Suprapubic skin (tissue), 4 donors: Measurements from ENCODE around the gene ELMO1.

Source experiments
- POLR2A ChIP-seq, 2 donors: fragments of 450-650 bp; IDR thresholded peaks; one replicate each; pipeline ENCODE4 v1.6.1; 2017; ENCODE audit warnings: antibody characterized with exemption in 2 of 2, mild to moderate bottlenecking in 2 of 2, moderate library complexity in 2 of 2
- POLR2AphosphoS5 ChIP-seq, 3 donors: sonication (generic); formaldehyde crosslinking; IDR thresholded peaks; one replicate each; pipeline ENCODE4 v1.6.1; 2017; ENCODE audit warnings: antibody characterized with exemption in 3 of 3
- TF ChIP-seq, protein P1 (sequence below), 2 donors: fragments of 200-600 bp in 1 of 2; fragments of 450-650 bp in 1 of 2; sonication (generic) in 1 of 2; IDR thresholded peaks; one replicate each; pipeline ENCODE4 v1.5.1; 2016 to 2019; ENCODE audit warnings: antibody characterized with exemption in 2 of 2, mild to moderate bottlenecking in 1 of 2, moderate library complexity in 1 of 2

DNA sequence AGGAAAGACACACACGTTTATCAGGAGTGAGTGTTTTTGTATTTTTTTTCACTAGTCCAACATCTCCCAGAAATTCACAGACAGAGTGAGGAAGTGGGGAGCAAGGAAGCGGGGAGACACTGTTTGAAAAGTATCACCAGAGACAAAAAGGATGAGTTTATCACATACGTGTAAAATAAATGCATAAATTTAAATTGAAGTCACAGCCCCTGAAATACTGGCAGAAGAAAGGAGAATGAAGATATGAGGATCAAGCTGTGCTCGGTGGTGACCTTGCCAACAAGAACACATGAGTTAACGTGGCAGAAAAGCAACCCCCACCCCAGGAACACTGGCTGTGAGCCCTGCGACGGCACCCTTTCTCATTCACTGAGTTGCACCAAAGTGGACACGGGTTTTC, 407.2 kb downstream of the ELMO1 start:
- TF ChIP-seq POLR2A (IDR thresholded peaks at IDR 0.05) (no peak), POLR2AphosphoS5 (IDR thresholded peaks at IDR 0.05) (no peak)
- TF ChIP-seq, protein P1, sequence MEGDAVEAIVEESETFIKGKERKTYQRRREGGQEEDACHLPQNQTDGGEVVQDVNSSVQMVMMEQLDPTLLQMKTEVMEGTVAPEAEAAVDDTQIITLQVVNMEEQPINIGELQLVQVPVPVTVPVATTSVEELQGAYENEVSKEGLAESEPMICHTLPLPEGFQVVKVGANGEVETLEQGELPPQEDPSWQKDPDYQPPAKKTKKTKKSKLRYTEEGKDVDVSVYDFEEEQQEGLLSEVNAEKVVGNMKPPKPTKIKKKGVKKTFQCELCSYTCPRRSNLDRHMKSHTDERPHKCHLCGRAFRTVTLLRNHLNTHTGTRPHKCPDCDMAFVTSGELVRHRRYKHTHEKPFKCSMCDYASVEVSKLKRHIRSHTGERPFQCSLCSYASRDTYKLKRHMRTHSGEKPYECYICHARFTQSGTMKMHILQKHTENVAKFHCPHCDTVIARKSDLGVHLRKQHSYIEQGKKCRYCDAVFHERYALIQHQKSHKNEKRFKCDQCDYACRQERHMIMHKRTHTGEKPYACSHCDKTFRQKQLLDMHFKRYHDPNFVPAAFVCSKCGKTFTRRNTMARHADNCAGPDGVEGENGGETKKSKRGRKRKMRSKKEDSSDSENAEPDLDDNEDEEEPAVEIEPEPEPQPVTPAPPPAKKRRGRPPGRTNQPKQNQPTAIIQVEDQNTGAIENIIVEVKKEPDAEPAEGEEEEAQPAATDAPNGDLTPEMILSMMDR (IDR thresholded peaks at IDR 0.05) = no peak
